ENCODE measurements around the gene IRX5. TPM values are rescaled to one million over a fixed set of nuclear protein-coding genes. Genes with fewer than 3 reads are reported as not detected.

IRX5 gene
- total RNA-seq (2014; rRNA removed; shearing (Covaris generic)), result 0.13 and 0.85 TPM in 2 replicates
- polyA plus RNA-seq (2015; cell fraction: cytosol; rRNA removed), result 0.66 and 1.1 TPM in 2 replicates
- polyA plus RNA-seq (2015; cell fraction: nucleus; rRNA removed), result 1.6 and 2.0 TPM in 2 replicates

GRCh38 chr16:54930005-54930868 lies at the start of gene IRX5:
Gene IRX5 (plus strand): TSS chr16:54930865. CDS start chr16:54931199, 334 bp downstream.
- DNase-seq (ENCODE audit: low read depth), result peak; percentile 92

GRCh38 chr16:54882556-54882955 lies 48.1 kb upstream of the IRX5 start:
- DNase-seq (ENCODE audit: low read depth), result no peak

- DNase-seq (ENCODE audit: low read depth), result no peak
Observed at GRCh38 chr16:54883358-54883757, 47.3 kb upstream of the IRX5 start.

GRCh38 chr16:54886078-54886477 lies 44.6 kb upstream of the IRX5 start:
- DNase-seq (ENCODE audit: low read depth), result no peak

GRCh38 chr16:54890381-54890780 lies 40.3 kb upstream of the IRX5 start:
- no peak for DNase-seq (ENCODE audit: low read depth)

GRCh38 chr16:54891346-54891745 lies 39.3 kb upstream of the IRX5 start:
- no peak for DNase-seq (ENCODE audit: low read depth)

- DNase-seq (ENCODE audit: low read depth), result no peak
Observed at GRCh38 chr16:54892981-54893380, 37.7 kb upstream of the IRX5 start.

- DNase-seq (ENCODE audit: low read depth), result no peak
Observed at GRCh38 chr16:54897930-54898329, 32.7 kb upstream of the IRX5 start.

- DNase-seq (ENCODE audit: low read depth), result no peak
Observed at GRCh38 chr16:54901606-54902005, 29.1 kb upstream of the IRX5 start.

GRCh38 chr16:54903047-54903446 lies 27.6 kb upstream of the IRX5 start:
- DNase-seq (ENCODE audit: low read depth), result no peak

- DNase-seq (ENCODE audit: low read depth), result no peak
Observed at GRCh38 chr16:54911079-54911478, 19.6 kb upstream of the IRX5 start.

GRCh38 chr16:54912720-54913119 lies 17.9 kb upstream of the IRX5 start:
- no peak for DNase-seq (ENCODE audit: low read depth)

GRCh38 chr16:54921206-54921824 lies 9.3 kb upstream of the IRX5 start:
- DNase-seq (ENCODE audit: low read depth), result peak; percentile 16

- DNase-seq (ENCODE audit: low read depth), result no peak
Observed at GRCh38 chr16:54923055-54923473, 7.6 kb upstream of the IRX5 start.

- no peak for DNase-seq (ENCODE audit: low read depth)
Observed at GRCh38 chr16:54923988-54924387, 6.7 kb upstream of the IRX5 start.

- DNase-seq (ENCODE audit: low read depth), result peak; percentile 66
Observed at GRCh38 chr16:54926166-54926838, 4.4 kb upstream of the IRX5 start.

GRCh38 chr16:54927125-54928015 lies 3.3 kb upstream of the IRX5 start:
- DNase-seq (ENCODE audit: low read depth), result no peak

- DNase-seq (ENCODE audit: low read depth), result no peak
Observed at GRCh38 chr16:54928016-54928356, 2.7 kb upstream of the IRX5 start.

GRCh38 chr16:54928411-54929089 lies 2.1 kb upstream of the IRX5 start:
- DNase-seq (ENCODE audit: low read depth), result peak; percentile 37

Data from HT1080 (cell line).